ENCODE data around the gene NCAPG2.

Gene NCAPG2

DNA sequence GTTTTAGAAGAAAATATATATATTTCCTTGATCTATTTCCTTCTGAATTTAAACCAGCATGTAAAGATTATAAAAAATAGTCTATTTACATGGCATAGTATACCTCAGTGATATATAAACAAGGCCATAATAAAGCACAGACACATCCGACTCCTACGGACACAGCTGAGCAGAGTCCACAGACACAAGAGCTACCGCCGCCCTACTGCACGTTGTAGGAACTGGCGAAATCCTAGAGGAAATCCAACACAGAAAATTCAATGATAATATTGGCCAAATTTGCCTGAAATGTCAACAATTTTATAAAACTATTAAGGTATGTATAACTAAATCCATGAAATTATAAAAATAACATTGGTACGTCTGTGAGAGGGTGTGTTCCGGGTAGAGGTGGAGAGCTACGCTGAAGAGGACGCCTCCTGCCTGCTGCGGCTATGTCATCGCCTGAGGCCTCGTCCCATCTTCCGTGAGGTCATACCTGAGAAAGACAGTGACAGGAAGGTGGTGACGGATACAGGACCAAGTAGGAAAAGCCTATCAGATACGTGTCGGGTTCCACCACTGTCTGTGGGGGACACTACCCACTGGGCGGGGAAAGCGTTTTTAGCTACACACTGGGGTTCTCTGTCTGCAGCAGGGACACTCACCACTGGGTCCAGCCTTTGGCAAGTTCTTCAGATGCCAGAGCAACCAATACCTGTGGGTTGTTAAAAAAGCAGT is 29.3 kb upstream of the NCAPG2 start:
- no peak for DNase-seq

DNA sequence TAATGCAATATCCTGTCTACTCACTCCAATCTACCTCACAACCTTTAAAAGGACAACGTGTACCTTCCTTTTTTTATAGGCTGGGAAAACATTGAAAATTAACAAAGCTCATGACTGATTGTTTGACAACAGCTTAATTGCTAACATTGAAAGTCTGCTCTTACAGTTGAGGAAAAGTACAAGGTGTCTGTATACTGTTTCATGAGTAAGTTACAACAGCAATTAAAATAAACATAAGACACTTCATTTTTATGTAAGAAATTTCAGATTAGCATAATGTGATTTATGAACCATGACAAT is 28.6 kb upstream of the NCAPG2 start:
- DNase-seq = no peak

DNA sequence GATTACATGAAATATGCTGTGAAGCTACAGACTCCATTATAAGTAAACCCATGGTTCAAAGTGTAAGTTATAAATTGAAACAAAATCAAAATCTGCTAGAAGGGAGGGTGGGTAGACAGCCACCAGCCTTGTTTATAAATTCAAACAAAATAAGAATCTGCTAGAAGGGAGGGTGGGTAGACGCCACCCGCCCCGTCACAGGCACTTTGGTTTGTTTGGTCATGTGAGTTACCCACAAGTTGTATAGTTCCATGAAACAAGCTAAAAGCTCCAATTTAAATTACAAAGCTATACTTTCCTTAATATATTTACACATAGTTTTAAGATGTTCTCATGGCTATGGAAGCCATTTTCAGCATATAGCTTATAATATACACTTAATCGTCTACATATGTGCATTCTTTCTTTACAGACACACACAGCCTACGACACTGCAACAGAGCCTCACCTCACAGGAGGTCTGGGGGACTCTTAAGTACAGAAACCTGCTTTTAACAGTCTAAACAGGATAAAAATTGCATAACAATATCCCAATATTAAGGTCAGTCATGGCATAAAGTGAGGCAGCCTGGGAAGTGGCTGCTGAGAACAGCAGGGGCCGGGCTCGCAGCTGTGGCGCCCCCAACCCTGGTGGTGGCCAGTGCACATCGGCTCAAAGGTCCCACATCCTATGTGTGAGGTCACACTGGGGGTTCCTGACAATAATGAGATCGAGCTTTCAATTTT is 28.1 kb upstream of the NCAPG2 start:
- peak; percentile 55 for DNase-seq

DNA sequence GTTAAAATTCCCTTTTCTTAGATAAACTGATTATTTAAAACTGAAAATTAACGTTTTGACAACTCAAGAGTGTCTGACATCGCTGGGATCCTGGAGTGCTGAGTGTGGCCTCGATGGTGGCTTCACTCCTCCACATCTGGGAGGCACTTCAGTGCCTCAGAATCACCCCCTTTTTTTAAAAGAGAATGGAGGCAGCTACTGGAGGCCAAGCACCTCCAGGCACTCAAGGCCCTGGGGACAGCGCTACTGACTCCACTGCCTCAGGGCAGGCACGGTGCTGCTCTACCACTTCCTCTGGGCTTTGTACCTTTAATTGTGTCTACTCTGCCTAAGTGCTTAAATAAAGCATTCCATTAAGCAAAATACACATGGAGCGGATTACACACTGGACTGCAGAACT is 27.2 kb upstream of the NCAPG2 start:
- peak; percentile 10 for DNase-seq

GRCh38 chr7:158730383-158731346 is 26.1 kb upstream of the NCAPG2 start:
- DNase-seq = no peak

- DNase-seq = no peak
These were observed 25.2 kb upstream of the NCAPG2 start for GRCh38 chr7:158729646-158730382.

DNA sequence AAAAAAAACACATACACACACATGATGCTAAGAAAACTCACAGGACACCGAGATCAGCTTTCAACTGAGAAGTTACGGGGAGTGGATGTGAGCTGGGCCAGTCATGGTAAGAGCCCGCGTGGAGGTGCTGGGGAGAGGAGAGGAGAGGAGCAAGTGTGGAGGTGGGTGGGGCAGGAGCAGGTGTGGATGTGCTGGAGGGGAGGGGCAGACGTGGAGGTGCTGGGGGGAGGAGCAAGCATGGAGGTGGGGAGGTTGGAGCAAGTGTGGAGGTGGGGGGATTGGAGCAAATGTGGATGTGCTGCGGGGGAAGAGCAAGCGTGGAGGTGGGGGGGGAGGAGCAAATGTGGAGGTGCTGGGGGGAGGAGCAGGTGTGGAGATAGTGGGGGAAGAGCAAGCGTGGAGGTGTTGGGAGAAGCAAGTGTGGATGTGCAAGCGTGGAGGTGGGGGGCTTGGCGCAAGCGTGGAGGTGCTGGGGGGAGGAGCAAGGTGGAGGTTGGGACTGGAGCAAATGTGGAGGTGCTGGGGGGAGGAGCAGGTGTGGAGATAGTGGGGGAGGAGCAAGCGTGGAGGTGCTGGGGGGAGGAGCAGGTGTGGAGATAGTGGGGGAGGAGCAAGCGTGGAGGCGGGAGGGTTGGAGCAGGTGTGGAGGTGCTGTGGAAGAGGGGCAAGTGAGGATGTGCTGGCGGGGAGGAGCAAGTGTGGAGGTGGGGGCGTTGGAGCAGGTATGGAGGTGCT is 24.5 kb upstream of the NCAPG2 start:
- DNase-seq = no peak

DNA sequence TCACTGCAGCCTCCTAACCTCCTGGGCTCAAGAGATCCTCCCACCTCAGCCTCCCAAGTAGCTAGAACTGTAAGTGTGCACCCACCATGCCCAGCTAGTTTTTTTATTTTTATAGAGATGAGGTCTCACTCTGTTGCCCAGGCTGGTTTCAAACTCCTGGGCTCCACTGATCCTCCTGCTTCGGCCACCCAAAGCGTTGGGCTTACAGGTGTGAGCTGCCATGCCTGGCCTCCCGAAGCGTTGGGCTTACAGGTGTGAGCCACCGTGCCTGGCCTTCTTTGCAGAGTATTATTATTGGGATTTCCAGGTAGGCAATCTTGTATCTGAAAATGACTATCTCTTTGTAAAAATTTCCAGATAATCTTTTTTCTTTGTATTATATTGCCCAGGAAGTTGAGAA is 23.1 kb upstream of the NCAPG2 start:
- no peak for DNase-seq

DNA sequence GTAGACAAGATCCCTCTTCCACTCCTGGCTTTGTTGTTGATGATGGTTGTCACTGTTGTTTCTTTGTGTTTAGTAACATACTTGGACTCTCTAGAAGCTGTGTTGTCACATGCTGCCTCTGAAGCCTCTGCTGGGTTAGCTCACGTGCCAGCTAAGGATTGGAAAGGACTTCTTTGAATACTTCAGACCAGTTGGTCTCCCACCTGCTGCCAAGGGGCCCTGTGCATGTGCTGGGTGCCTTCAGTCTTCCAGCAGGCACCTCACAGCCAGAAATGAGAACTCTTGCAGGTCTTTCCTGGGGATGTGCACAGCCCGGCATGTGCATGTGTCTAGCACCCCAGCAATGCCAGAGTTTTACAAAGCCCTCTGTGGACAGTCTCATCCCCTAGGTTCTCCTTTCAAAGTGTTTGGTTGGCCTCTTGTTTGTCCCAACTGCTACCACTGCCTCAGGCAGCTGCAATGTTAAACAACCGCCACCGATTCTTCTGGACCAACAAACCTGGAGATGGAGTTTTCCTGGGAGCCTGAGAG is 21.7 kb upstream of the NCAPG2 start:
- DNase-seq = no peak

- DNase-seq = no peak
These were observed 20.8 kb upstream of the NCAPG2 start for GRCh38 chr7:158725506-158725800.

GRCh38 chr7:158724658-158725505 is 20.3 kb upstream of the NCAPG2 start:
- DNase-seq = no peak

- no peak for DNase-seq
These were observed 19.2 kb upstream of the NCAPG2 start for GRCh38 chr7:158723714-158724385.

DNA sequence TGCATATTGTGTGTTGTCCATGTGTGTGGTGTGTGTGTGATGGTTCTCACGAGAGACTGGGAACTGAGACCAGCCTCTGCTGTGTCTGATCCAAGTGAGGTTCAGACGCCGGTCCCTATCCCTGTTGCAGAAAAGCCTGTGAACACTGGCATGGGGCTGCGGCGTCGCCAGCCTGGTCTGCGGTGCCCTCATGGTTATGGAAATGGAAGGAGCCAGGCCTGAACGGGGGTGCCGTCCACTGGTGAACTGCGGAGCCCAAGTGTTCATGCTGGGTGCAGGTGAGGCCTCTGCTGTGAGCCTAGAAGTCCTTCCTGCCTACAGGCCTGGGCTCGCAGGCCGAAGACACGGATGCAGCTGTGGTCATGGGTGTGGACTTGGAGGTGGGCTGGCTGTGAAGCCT is 18.7 kb upstream of the NCAPG2 start:
- no peak for DNase-seq

GRCh38 chr7:158722574-158723237 is 18.1 kb upstream of the NCAPG2 start:
- DNase-seq = no peak

DNA sequence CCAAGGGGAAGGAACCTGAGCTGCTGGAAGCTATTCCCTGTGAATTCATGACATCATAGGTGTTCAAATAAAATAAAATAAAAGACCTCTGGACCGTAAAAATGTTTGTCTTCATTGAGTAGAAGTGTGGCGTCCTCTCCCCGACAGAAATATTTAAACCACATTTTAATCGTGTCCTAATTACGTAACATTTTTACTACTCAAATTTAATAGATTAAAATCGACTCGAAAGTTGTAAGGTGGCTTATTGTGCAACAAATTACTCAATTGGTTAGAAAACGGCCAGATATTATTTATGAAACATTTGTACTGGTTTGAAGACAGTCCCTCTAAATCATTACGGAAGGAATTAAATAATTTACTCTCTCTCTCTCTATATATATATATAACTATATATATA is 15.5 kb upstream of the NCAPG2 start:
- no peak for DNase-seq

- no peak for DNase-seq
These were observed 12.2 kb upstream of the NCAPG2 start for GRCh38 chr7:158716802-158717201.

DNA sequence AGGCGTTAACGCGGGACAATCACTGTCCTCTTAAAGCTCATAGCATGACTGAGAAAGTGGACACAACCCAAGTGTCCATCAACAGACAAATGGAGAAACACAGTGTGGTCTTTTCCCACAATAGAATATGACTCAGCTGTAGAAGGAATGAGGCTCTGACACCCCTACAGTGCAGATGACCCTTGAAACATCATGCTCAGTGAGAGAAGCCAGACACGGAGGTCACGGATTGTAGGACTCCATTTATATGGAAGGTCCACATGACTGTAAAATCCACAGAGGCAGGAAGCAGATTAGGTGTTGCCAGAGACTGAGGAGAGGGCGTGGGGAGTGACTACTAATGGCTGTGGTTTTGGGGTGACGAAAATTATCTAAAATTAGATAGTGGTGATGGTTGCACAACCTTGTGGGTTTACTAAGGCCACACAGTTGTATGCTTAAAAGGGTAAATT is 6.1 kb upstream of the NCAPG2 start:
- DNase-seq = peak; percentile 43

DNA sequence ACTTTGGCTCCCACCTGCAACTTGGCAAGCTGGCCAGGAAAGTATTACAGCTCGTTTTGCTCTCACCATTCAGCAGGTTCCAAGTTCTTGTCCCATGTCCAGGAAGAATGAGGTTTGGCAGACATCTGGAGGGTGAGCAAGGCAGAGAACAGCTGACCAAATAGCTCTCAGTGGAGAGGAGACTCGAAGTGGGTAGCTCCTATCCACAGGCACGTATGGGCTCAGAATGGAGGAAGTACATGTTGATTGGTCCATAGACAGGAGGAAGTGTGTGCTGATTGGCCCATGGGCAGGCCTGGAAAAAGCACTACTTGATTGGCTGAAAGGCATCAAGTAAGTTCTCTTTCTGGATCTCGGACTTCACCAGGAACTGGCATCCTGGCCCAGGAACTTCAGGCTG is 3.0 kb upstream of the NCAPG2 start:
- no peak for DNase-seq

DNA sequence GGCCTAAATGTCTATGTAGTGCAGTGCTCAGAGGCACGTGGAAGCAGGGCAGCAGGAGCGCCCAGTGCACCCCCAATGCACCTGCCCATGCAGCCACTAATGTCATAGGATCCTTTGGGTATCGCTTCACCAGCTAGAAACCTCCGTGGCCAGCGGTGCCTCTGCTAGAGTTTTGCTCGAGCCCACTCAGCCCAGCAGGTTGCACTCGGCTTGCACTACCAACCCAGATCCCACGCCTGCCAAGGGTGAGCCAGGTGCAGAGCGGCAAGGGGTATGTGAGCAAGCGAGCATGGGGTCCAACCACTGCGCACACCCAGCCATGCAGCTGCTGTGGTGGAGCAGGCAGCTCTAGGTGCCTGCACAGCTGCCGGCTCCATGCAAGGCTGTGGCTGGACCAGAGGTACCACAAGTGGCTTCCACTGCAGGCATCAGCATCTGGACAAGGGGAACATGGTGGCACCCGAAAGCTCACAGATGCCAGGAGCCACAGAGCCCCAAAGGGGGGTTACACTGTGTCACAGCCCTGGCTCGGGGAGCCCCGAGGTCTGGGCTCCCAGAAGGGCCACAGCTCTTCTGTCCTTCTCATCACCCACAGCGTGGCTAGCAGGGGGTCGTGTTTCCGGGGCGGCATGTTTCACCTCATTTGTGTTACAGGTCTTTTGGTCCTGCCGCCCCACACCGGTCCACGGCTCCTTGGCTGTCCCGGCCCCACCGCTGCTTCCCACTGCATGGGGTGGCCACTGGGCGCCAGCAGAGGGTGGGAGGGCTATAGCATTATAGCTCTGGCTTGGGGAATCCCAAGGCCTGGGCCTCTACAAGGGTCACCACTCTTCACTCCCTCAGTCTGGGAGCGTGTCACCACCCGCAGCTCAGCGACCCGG is 2.3 kb upstream of the NCAPG2 start:
- no peak for DNase-seq
